Fibroblast of lung (primary cell): ENCODE measurements around the gene CA5A. TPM values are rescaled to one million over a fixed set of nuclear protein-coding genes. Genes with fewer than 3 reads are reported as not detected.

Source experiments
- DNase-seq, 2 donors: peaks; one replicate each; pipeline versions ENCODE4 v3.0.0 to v3.0.0-alpha.2; 2010; ENCODE audit warnings: low read depth in 2 of 2
- H2AFZ ChIP-seq: 2 replicates; pipeline ENCODE4 v1.5.1; 2012; ENCODE audit warnings: low read length, control low read depth, inconsistent platforms
- H3K27ac ChIP-seq: 2 replicates; pipeline ENCODE4 v1.5.1; 2011; ENCODE audit warnings: low read length, control low read depth; ENCODE audit not compliant: insufficient read depth
- H3K27me3 ChIP-seq: 2 replicates; pipeline ENCODE4 v1.5.1; 2011; ENCODE audit warnings: mild to moderate bottlenecking, low read length; ENCODE audit not compliant: control insufficient read depth, insufficient read depth
- H3K36me3 ChIP-seq: 2 replicates; pipeline ENCODE4 v1.5.1; 2011; ENCODE audit warnings: low read length; ENCODE audit not compliant: control insufficient read depth, insufficient read depth
- H3K4me1 ChIP-seq: 2 replicates; pipeline ENCODE4 v1.5.1; 2011; ENCODE audit warnings: low read length; ENCODE audit not compliant: control insufficient read depth, insufficient read depth; ENCODE audit errors: extremely low read depth
- H3K4me2 ChIP-seq: 2 replicates; pipeline ENCODE4 v1.5.1; 2011; ENCODE audit warnings: low read length, control low read depth; ENCODE audit not compliant: insufficient read depth; ENCODE audit errors: extremely low read depth
- H3K4me3 ChIP-seq, 4 experiments: fragments of 200-600 bp in 1 of 4; sonication (generic) in 1 of 4; replicated peaks in 1 of 4; 2 replicates each; pipeline ENCODE4 v1.5.1; 2011 to 2016; ENCODE audit warnings: low read length in 4 of 4, low read depth in 3 of 4, mild to moderate bottlenecking in 3 of 4, control low read depth in 2 of 4, inconsistent platforms in 1 of 4, mixed read lengths in 1 of 4; ENCODE audit not compliant: insufficient read depth in 1 of 4; ENCODE audit errors: control extremely low read depth in 1 of 4
- H3K79me2 ChIP-seq: 2 replicates; pipeline ENCODE4 v1.5.1; 2012; ENCODE audit warnings: mild to moderate bottlenecking, low read length, inconsistent platforms; ENCODE audit not compliant: control insufficient read depth, insufficient read depth
- H3K9ac ChIP-seq: 2 replicates; pipeline ENCODE4 v1.5.1; 2011; ENCODE audit warnings: mild to moderate bottlenecking, low read length, control low read depth; ENCODE audit not compliant: insufficient read depth
- H3K9me3 ChIP-seq: 2 replicates; pipeline ENCODE4 v1.5.1; 2012; ENCODE audit warnings: low read depth, low read length; ENCODE audit not compliant: control insufficient read depth, insufficient read depth
- H4K20me1 ChIP-seq: 2 replicates; pipeline ENCODE4 v1.5.1; 2011; ENCODE audit warnings: low read length; ENCODE audit not compliant: control insufficient read depth, insufficient read depth; ENCODE audit errors: extremely low read depth
- CTCF ChIP-seq, 2 donors: IDR thresholded peaks in 1 of 2; conservative IDR thresholded peaks in 1 of 2; 1 replicate in 1 of 2; 2 replicates in 1 of 2; pipeline ENCODE4 v1.5.1; 2011 to 2012; ENCODE audit warnings: low read length in 2 of 2, control low read depth in 1 of 2, inconsistent platforms in 1 of 2, low read depth in 1 of 2, mild to moderate bottlenecking in 1 of 2
- EZH2 ChIP-seq: IDR thresholded peaks from 2 replicates; pipeline ENCODE4 v1.5.1; 2012; ENCODE audit warnings: low read length, control low read depth, mild to moderate bottlenecking; ENCODE audit errors: missing control alignments
- polyA plus RNA-seq, 2 donors: library from polyadenylated mRNA; depleted of rRNA in 1 of 2; stranded (reverse) in 1 of 2; unstranded in 1 of 2; fragments of >200 nt; gene quantifications; 2 replicates each; pipeline ENCODE4 v1.2.1, GENCODE V29; 2011 to 2012; ENCODE audit warnings: missing spikeins in 1 of 2
- total RNA-seq: library from RNA; depleted of rRNA; stranded (reverse); fragments of >200 nt; gene quantifications from 2 replicates; pipeline ENCODE4 v1.2.1, GENCODE V29; 2014

CA5A gene
- total and polyA plus RNA-seq, 2 donors (not counting 1 experiment from before 2014, with no cell fraction given), result not detected

DNA sequence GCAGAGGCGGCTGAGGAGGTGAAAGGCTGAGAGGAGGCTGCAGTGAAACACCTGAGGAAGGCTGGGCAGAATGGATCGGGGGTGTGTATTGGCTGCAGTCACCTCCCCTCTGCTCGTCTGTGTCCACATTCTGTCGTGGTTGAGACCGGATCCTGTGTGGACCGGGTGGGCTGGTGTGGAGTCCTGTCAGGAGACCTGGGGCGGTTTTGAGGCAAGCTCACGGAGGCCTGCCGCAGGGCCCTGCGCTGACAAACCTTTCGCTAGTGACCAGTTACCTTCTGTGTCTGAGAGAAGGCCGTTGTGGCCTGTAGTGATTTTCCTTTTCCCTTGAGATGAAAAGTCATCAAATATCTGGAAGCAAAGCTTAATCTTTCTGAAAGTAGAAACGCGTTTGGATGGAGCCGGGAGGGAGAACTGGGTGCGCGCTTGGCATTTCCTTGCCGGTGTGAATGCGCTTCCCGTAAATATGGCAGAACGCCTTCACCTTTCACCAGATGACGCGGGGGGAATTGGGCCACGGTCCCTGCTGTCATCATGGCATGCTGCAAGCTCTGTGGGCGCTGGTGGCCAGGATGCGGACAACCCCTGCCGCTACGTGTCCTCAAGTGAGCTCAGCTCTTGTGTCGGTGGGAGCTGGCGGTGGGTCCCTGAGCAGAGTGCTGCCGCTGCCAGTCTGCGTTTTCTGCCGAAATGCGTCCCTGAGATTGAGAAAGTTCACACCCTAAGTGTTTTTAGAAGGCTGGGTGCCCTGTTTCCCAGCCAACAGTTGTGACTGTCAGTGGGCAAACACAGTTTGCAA lies 21.2 kb upstream of the CA5A start:
- TF ChIP-seq CTCF (conservative IDR thresholded peaks at IDR 0.05 in 1 of 2, IDR thresholded peaks at IDR 0.05 in 1 of 2; ENCODE audit: low read depth in 1 of 2, low read length in 2 of 2), result no peak
- no peak for TF ChIP-seq EZH2
- no peak for DNase-seq
- Histone ChIP-seq H4K20me1 (no peaks in the 10 kb centered on the region), H3K27ac (peak overlapping the region; percentile 58), H3K9ac (no peak overlapping the region), H3K9me3 (no peaks in the 10 kb centered on the region), H3K4me1 (peaks cover 13% of the 10 kb centered on the region), H3K4me2 (no peak overlapping the region), H3K79me2 (peaks cover 74% of the 10 kb centered on the region), H3K4me3 (no peak overlapping the region), H2AFZ (no peak overlapping the region), H3K36me3 (peaks cover 6% of the 10 kb centered on the region), H3K27me3 (no peaks in the 10 kb centered on the region)

GRCh38 chr16:87956365-87957231 lies 20.3 kb upstream of the CA5A start:
- Histone ChIP-seq H3K9me3 (no peaks in the 10 kb centered on the region), H3K27me3 (no peaks in the 10 kb centered on the region), H3K27ac (peak overlapping the region; percentile 58), H3K36me3 (peaks cover 6% of the 10 kb centered on the region), H3K4me1 (peaks cover 13% of the 10 kb centered on the region), H2AFZ (no peak overlapping the region), H4K20me1 (no peaks in the 10 kb centered on the region), H3K79me2 (peaks cover 82% of the 10 kb centered on the region), H3K9ac (no peak overlapping the region), H3K4me2 (peak overlapping the region; percentile 40), H3K4me3 (peak overlapping the region in 1 of 4 experiments; percentile 5)
- TF ChIP-seq EZH2, result no peak
- peak; percentile 37 to 64 for TF ChIP-seq CTCF (conservative IDR thresholded peaks at IDR 0.05 in 1 of 2, IDR thresholded peaks at IDR 0.05 in 1 of 2; ENCODE audit: low read depth in 1 of 2, low read length in 2 of 2)
- DNase-seq, result peak; percentile 71 to 87

DNA sequence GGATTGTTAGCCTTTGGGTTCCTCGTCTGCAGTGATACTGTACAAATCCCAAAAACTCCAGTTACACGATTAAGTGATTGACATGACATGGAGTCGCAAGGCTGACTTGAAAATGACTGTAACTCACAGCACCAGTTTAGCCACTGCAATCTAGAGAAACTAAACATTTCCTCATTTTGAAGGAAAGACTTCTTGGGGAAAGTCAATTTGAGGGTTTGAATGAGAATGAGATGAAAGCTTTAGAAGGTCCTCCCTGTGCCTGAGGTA lies 19.7 kb upstream of the CA5A start:
- Histone ChIP-seq H3K9me3 (no peaks in the 10 kb centered on the region), H3K9ac (peak overlapping the region; percentile 20), H3K4me1 (peaks cover 13% of the 10 kb centered on the region), H3K27ac (peak overlapping the region; percentile 60), H4K20me1 (no peaks in the 10 kb centered on the region), H2AFZ (no peak overlapping the region), H3K79me2 (peaks cover 82% of the 10 kb centered on the region), H3K27me3 (no peaks in the 10 kb centered on the region), H3K4me2 (peak overlapping the region; percentile 23), H3K4me3 (no peak overlapping the region), H3K36me3 (peaks cover 6% of the 10 kb centered on the region)
- no peak for TF ChIP-seq EZH2
- no peak for TF ChIP-seq CTCF (conservative IDR thresholded peaks at IDR 0.05 in 1 of 2, IDR thresholded peaks at IDR 0.05 in 1 of 2; ENCODE audit: low read depth in 1 of 2, low read length in 2 of 2)
- DNase-seq, result no peak
